Measurements from ENCODE around the gene TMEM60. TPM values are rescaled to one million over a fixed set of nuclear protein-coding genes. Genes with fewer than 3 reads are reported as not detected.

The TMEM60 gene
- polyA plus RNA-seq, 1 donor (not counting 4 experiments of a cell fraction or from before 2014, with no cell fraction given): 27.5 TPM

GRCh38 chr7:77838929-77839491, 40.8 kb upstream of the TMEM60 start:
- Histone ChIP-seq H3K36me3 (ENCODE audit: control insufficient read depth in 2 of 2, extremely low read depth in 1 of 2, insufficient read depth in 2 of 2, low read length in 2 of 2) (no peaks in the 10 kb centered on the region), H3K27me3 (ENCODE audit: control insufficient read depth, extremely low read depth, insufficient read depth, low read length) (no peaks in the 10 kb centered on the region), H3K79me2 (ENCODE audit: control insufficient read depth, insufficient read depth, low read length) (peaks cover 2% of the 10 kb centered on the region), H3K9me1 (ENCODE audit: control insufficient read depth, extremely low read depth, insufficient read depth, low read length) (no peaks in the 10 kb centered on the region), H3K4me1 (ENCODE audit: control insufficient read depth, extremely low read depth, insufficient read depth, low read length) (peaks cover 13% of the 10 kb centered on the region), H3K27ac (ENCODE audit: control insufficient read depth, insufficient read depth, low read length) (no peak overlapping the region), H3K4me3 (ENCODE audit: control insufficient read depth in 2 of 3, extremely low read depth in 1 of 3, insufficient read depth in 2 of 3, low read depth in 1 of 3, low read length in 3 of 3) (no peak overlapping the region), H3K9me3 (ENCODE audit: control insufficient read depth, low read depth, low read length) (no peaks in the 10 kb centered on the region), H4K20me1 (ENCODE audit: control insufficient read depth, extremely low read depth, insufficient read depth, low read length) (no peaks in the 10 kb centered on the region), H3K4me2 (ENCODE audit: control insufficient read depth, extremely low read depth, insufficient read depth, low read depth, low read length) (no peak overlapping the region), H2AFZ (ENCODE audit: control insufficient read depth, low read length) (no peak overlapping the region), H3K9ac (ENCODE audit: control insufficient read depth, extremely low read depth, insufficient read depth, low read length) (no peak overlapping the region)
- no peak for DNase-seq (ENCODE audit: low read depth, low spot score)
- TF ChIP-seq EZH2 (IDR thresholded peaks at IDR 0.05; ENCODE audit: low read length) (no peak), CTCF (optimal IDR thresholded peaks at IDR 0.05 in 1 of 3, IDR thresholded peaks at IDR 0.05 in 1 of 3, conservative IDR thresholded peaks at IDR 0.05 in 1 of 3; ENCODE audit: extremely low read depth in 1 of 3, insufficient read depth in 2 of 3, low read length in 3 of 3) (no peak)
- FAIRE-seq: peak; percentile 39
- dilution Hi-C loops (cut with MboI; ENCODE audit: extremely low pct_ligation_motif_present, low sequenced_read_pairs): no loop called here

- H3K36me3 ChIP-seq (ENCODE audit: control insufficient read depth in 2 of 2, extremely low read depth in 1 of 2, insufficient read depth in 2 of 2, low read length in 2 of 2): no peaks in the 10 kb centered on the region
- H3K27me3 ChIP-seq (ENCODE audit: control insufficient read depth, extremely low read depth, insufficient read depth, low read length): no peaks in the 10 kb centered on the region
- peaks cover 19% of the 10 kb centered on the region for H3K4me1 ChIP-seq (ENCODE audit: control insufficient read depth, extremely low read depth, insufficient read depth, low read length)
- H3K9me3 ChIP-seq (ENCODE audit: control insufficient read depth, low read depth, low read length): no peaks in the 10 kb centered on the region
- peaks cover 2% of the 10 kb centered on the region for H3K79me2 ChIP-seq (ENCODE audit: control insufficient read depth, insufficient read depth, low read length)
- no peak overlapping the region for H3K27ac ChIP-seq (ENCODE audit: control insufficient read depth, insufficient read depth, low read length)
- no peaks in the 10 kb centered on the region for H3K9me1 ChIP-seq (ENCODE audit: control insufficient read depth, extremely low read depth, insufficient read depth, low read length)
- no peak overlapping the region for H3K9ac ChIP-seq (ENCODE audit: control insufficient read depth, extremely low read depth, insufficient read depth, low read length)
- no peak overlapping the region for H3K4me2 ChIP-seq (ENCODE audit: control insufficient read depth, extremely low read depth, insufficient read depth, low read depth, low read length)
- no peak overlapping the region for H2AFZ ChIP-seq (ENCODE audit: control insufficient read depth, low read length)
- dilution Hi-C loops (cut with MboI; ENCODE audit: extremely low pct_ligation_motif_present, low sequenced_read_pairs): no loop called here
- DNase-seq (ENCODE audit: low read depth, low spot score): no peak
- H3K4me3 ChIP-seq (ENCODE audit: control insufficient read depth in 2 of 3, extremely low read depth in 1 of 3, insufficient read depth in 2 of 3, low read depth in 1 of 3, low read length in 3 of 3): no peak overlapping the region
- H4K20me1 ChIP-seq (ENCODE audit: control insufficient read depth, extremely low read depth, insufficient read depth, low read length): no peaks in the 10 kb centered on the region
- peak; percentile 41 for FAIRE-seq
- TF ChIP-seq EZH2 (IDR thresholded peaks at IDR 0.05; ENCODE audit: low read length) (no peak), CTCF (optimal IDR thresholded peaks at IDR 0.05 in 1 of 3, IDR thresholded peaks at IDR 0.05 in 1 of 3, conservative IDR thresholded peaks at IDR 0.05 in 1 of 3; ENCODE audit: extremely low read depth in 1 of 3, insufficient read depth in 2 of 3, low read length in 3 of 3) (no peak)
Observed at GRCh38 chr7:77837966-77838365, 39.7 kb upstream of the TMEM60 start.
